Measurements from ENCODE around the gene PEA15. TPM values are rescaled to one million over a fixed set of nuclear protein-coding genes. Genes with fewer than 3 reads are reported as not detected.

The PEA15 gene
- total and polyA plus RNA-seq, 9 of the 15 experiments (the other 6 are each of a cell fraction or from before 2014, with no cell fraction given): 8.2 to 175 (median 35.4) TPM

DNA sequence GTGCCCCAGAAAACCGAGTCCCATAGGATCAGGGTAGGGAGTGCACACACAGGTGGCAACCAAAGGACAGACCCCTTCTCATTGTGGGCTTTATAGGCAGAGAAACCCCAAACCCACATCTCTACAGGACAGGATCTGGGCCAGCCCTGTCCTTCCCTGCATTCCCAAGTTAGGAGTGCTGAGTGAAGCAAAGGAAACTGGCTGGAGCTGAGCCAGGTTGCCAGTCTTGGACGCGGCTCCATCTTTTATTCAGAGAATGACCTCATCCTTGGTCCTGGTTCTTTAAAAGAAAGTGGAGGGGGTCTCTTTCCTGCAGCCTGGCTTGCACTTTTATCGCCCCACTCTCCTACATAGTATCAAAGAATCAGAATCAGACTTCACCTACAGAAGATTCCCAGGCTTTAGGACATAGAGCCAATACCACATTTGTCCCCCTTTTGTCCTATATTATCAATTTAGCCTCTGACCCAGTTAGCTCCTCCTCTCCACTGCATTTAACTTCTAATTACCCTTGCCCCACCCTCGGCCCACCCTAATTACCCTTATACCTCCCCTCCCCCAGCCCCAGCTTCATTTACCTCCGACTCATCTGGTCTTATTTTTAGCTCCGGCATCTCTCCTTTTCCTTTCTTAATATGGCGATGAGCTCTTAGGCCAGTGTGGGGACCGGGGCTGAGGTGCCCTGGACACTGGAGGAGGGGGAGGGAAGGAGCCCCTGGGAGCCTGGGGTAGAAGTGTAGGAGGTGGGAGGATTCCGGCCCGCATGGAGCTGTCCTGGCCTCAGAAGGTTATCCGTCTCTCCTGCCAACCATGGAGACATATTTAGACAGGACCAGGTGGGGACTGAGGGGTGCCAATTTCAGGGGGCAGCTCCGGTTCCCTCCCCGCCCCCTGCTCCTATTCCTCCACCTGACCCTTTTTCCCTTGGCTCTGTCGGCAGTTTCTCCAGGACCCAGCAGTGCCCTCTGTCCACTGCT lies 15.2 kb upstream of the PEA15 start, which contains the start of gene CASQ1:
TSS of gene CASQ1 (plus strand) at position 927 of the 977 bp plus-strand sequence. CDS start 177 bp downstream, outside the sequence.
- TF ChIP-seq ZNF311 (CRISPR knock-in tag; IDR thresholded peaks at IDR 0.05): no peak
- TF ChIP-seq, protein P1, sequence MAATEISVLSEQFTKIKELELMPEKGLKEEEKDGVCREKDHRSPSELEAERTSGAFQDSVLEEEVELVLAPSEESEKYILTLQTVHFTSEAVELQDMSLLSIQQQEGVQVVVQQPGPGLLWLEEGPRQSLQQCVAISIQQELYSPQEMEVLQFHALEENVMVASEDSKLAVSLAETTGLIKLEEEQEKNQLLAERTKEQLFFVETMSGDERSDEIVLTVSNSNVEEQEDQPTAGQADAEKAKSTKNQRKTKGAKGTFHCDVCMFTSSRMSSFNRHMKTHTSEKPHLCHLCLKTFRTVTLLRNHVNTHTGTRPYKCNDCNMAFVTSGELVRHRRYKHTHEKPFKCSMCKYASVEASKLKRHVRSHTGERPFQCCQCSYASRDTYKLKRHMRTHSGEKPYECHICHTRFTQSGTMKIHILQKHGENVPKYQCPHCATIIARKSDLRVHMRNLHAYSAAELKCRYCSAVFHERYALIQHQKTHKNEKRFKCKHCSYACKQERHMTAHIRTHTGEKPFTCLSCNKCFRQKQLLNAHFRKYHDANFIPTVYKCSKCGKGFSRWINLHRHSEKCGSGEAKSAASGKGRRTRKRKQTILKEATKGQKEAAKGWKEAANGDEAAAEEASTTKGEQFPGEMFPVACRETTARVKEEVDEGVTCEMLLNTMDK (IDR thresholded peaks at IDR 0.05; ENCODE audit: borderline replicate concordance, insufficient read depth, low read depth, low read length, poor library complexity, severe bottlenecking): no peak
- no peak for TF ChIP-seq KDM1A (IDR thresholded peaks at IDR 0.05)
- TF ChIP-seq CBX3 (IDR thresholded peaks at IDR 0.05; ENCODE audit: borderline replicate concordance in 1 of 2, low read length in 2 of 2): no peak
- no peak for TF ChIP-seq BCOR (IDR thresholded peaks at IDR 0.05)
- TF ChIP-seq, protein P2, sequence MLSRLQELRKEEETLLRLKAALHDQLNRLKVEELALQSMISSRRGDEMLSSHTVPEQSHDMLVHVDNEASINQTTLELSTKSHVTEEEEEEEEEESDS (CRISPR knock-in tag; IDR thresholded peaks at IDR 0.05): no peak
- TF ChIP-seq SOX6 (IDR thresholded peaks at IDR 0.05): no peak
- TF ChIP-seq, protein P3, sequence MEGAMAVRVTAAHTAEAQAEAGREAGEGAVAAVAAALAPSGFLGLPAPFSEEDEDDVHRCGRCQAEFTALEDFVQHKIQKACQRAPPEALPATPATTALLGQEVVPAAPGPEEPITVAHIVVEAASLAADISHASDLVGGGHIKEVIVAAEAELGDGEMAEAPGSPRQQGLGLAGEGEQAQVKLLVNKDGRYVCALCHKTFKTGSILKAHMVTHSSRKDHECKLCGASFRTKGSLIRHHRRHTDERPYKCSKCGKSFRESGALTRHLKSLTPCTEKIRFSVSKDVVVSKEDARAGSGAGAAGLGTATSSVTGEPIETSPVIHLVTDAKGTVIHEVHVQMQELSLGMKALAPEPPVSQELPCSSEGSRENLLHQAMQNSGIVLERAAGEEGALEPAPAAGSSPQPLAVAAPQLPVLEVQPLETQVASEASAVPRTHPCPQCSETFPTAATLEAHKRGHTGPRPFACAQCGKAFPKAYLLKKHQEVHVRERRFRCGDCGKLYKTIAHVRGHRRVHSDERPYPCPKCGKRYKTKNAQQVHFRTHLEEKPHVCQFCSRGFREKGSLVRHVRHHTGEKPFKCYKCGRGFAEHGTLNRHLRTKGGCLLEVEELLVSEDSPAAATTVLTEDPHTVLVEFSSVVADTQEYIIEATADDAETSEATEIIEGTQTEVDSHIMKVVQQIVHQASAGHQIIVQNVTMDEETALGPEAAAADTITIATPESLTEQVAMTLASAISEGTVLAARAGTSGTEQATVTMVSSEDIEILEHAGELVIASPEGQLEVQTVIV (CRISPR knock-in tag; IDR thresholded peaks at IDR 0.05; ENCODE audit: borderline replicate concordance): no peak
- no peak for TF ChIP-seq HMG20B (CRISPR knock-in tag; IDR thresholded peaks at IDR 0.05)
- TF ChIP-seq, protein P4, sequence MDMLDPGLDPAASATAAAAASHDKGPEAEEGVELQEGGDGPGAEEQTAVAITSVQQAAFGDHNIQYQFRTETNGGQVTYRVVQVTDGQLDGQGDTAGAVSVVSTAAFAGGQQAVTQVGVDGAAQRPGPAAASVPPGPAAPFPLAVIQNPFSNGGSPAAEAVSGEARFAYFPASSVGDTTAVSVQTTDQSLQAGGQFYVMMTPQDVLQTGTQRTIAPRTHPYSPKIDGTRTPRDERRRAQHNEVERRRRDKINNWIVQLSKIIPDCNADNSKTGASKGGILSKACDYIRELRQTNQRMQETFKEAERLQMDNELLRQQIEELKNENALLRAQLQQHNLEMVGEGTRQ (CRISPR knock-in tag; IDR thresholded peaks at IDR 0.05): no peak
- TF ChIP-seq TBP (optimal IDR thresholded peaks at IDR 0.05; ENCODE audit: low read depth, low read length): no peak
- in situ Hi-C loops (cut with MboI): no loop called here
- Histone ChIP-seq H4K20me1 (replicated peaks; ENCODE audit: control insufficient read depth, insufficient read depth, low read length) (no peaks in the 10 kb centered on the region), H3K36me3 (ENCODE audit: control insufficient read depth, insufficient read depth, low read length) (no peaks in the 10 kb centered on the region; the same call in 2 of the 3 replicates), H3K9me1 (ENCODE audit: control insufficient read depth, insufficient read depth, low read length) (no peaks in the 10 kb centered on the region), H3K27me3 (ENCODE audit: control insufficient read depth in 2 of 2, insufficient read depth in 2 of 2, low read length in 2 of 2) (peaks cover 22 to 58% of the 10 kb centered on the region in 2 experiments; a peak in 4 of 5 replicates), H3K4me3 (no peak within 1 kb of the TSS), H3K9me3 (replicated peaks; ENCODE audit: control insufficient read depth, insufficient read depth, low read depth, low read length) (no peaks in the 10 kb centered on the region), H3K79me2 (ENCODE audit: control insufficient read depth, insufficient read depth, low read length) (no peaks in the 10 kb centered on the region), H3K9ac (ENCODE audit: insufficient read depth in 1 of 2, low read depth in 2 of 2, low read length in 2 of 2) (no peak within 1 kb of the TSS; a peak in 1 of 4 replicates), H3K4me2 (ENCODE audit: insufficient read depth, low read length) (no peak within 1 kb of the TSS), H3K4me1 (replicated peaks in 1 of 2; ENCODE audit: control insufficient read depth in 2 of 2, insufficient read depth in 2 of 2, low read length in 2 of 2) (peaks cover 4 to 10% of the 10 kb centered on the region in 2 experiments), H3K27ac (ENCODE audit: extremely low read depth, low read depth, low read length) (no peak within 1 kb of the TSS), H2AFZ (ENCODE audit: low read depth, low read length) (no peak within 1 kb of the TSS)
- DNase-seq (ENCODE audit: extremely low read depth in 1 of 4, low spot score in 3 of 4) (no peak), ATAC-seq (no peak), FAIRE-seq (no peak)
- CTCF ChIA-PET (ENCODE audit: low intra/inter-chr PET ratio): no interaction called here
- no TSS peak for BruUV-seq (replicated peaks)
- intact Hi-C loops (cut with micrococcal nuclease): loop anchor here (10.0 kb wide), 1 partner anchor 415 kb away; no protein-coding TSS in a partner anchor
- POLR2A ChIA-PET: interaction anchor here (0.6 to 1.0 kb wide), 3 partner anchors 9 to 104 kb away, joined by 3 to 5 read pairs (median 3); no protein-coding TSS in a partner anchor
- 2% methylated on average over 12 of the region's 15 CpGs for WGBS (ENCODE audit: insufficient coverage, low coverage, missing lambda C conversion rate)
